WTC11 (cell line): ENCODE measurements around the gene SRPRA. TPM values are rescaled to one million over a fixed set of nuclear protein-coding genes. Genes with fewer than 3 reads are reported as not detected.

Experiments
- ATAC-seq: fragments of 200-7000 bp; cut with Tn5 transposase; 2 replicates; pipeline ENCODE4 v1.10.0; 2021; ENCODE audit warnings: mild to moderate bottlenecking, moderate library complexity
- CTCF ChIA-PET: fragments of 300-600 bp; sonication (Branson Sonifier 250); formaldehyde crosslinking; loops from one replicate; lab custom pipeline; 2021; ENCODE audit warnings: antibody characterized with exemption; lab: Charles Lee
- POLR2A ChIA-PET: fragments of 350-600 bp; sonication (Branson Sonifier 250); formaldehyde crosslinking; loops from one replicate; lab custom pipeline; 2021; ENCODE audit warnings: antibody characterized with exemption; lab: Charles Lee
- DNase-seq: peaks from one replicate; pipeline ENCODE4 v3.0.0; 2021; ENCODE audit warnings: low spot score
- H3K27ac Mint-ChIP-seq: 2 replicates; pipeline ENCODE4 v1.8.0; 2021; ENCODE audit warnings: mixed read lengths
- H3K27me3 Mint-ChIP-seq: 2 replicates; pipeline ENCODE4 v1.8.0; 2021; ENCODE audit warnings: low read depth, mild to moderate bottlenecking, moderate library complexity, mixed read lengths
- H3K36me3 Mint-ChIP-seq: 2 replicates; pipeline ENCODE4 v1.8.0; 2021; ENCODE audit warnings: mixed read lengths
- H3K4me1 Mint-ChIP-seq: 2 replicates; pipeline ENCODE4 v1.8.0; 2022; ENCODE audit warnings: mixed read lengths
- H3K4me3 Mint-ChIP-seq: 2 replicates; pipeline ENCODE4 v1.8.0; 2021; ENCODE audit warnings: mild to moderate bottlenecking, moderate library complexity, mixed read lengths
- H3K9me3 Mint-ChIP-seq: 2 replicates; pipeline ENCODE4 v1.8.0; 2021; ENCODE audit warnings: mixed read lengths
- ATF3 ChIP-seq: sonication (generic); formaldehyde crosslinking; conservative IDR thresholded peaks from 2 replicates; pipeline ENCODE4 v1.8.1; 2022; ENCODE audit warnings: mild to moderate bottlenecking, missing genetic modification reagents
- CDX4 ChIP-seq: fragments of 250-450 bp; sonication (Bioruptor Pico); IDR thresholded peaks from 2 replicates; pipeline ENCODE4 v1.9.0; 2021; ENCODE audit warnings: moderate library complexity, mild to moderate bottlenecking, inconsistent platforms, borderline replicate concordance
- E2F1 ChIP-seq: sonication (generic); formaldehyde crosslinking; IDR thresholded peaks from 2 replicates; pipeline ENCODE4 v1.8.0; 2022; ENCODE audit warnings: mild to moderate bottlenecking, missing genetic modification reagents
- ELF4 ChIP-seq: sonication (generic); formaldehyde crosslinking; IDR thresholded peaks from 2 replicates; pipeline ENCODE4 v1.8.1; 2022; ENCODE audit warnings: low read depth, mild to moderate bottlenecking, moderate library complexity, missing genetic modification reagents
- EMX1 ChIP-seq: fragments of 250-450 bp; sonication (Bioruptor Pico); IDR thresholded peaks from 2 replicates; pipeline ENCODE4 v1.8.0; 2021; ENCODE audit warnings: mild to moderate bottlenecking
- ERG ChIP-seq: fragments of 250-450 bp; sonication (Bioruptor Pico); IDR thresholded peaks from 2 replicates; pipeline ENCODE4 v1.8.0; 2021; ENCODE audit warnings: mild to moderate bottlenecking
- ESRRA ChIP-seq: sonication (generic); formaldehyde crosslinking; IDR thresholded peaks from 2 replicates; pipeline ENCODE4 v1.8.1; 2022; ENCODE audit warnings: mild to moderate bottlenecking, missing genetic modification reagents, borderline replicate concordance
- ETV6 ChIP-seq: sonication (generic); formaldehyde crosslinking; IDR thresholded peaks from 2 replicates; pipeline ENCODE4 v1.8.1; 2022; ENCODE audit warnings: mild to moderate bottlenecking, missing genetic modification reagents
- FOXK1 ChIP-seq: sonication (generic); formaldehyde crosslinking; IDR thresholded peaks from 2 replicates; pipeline ENCODE4 v1.8.0; 2022; ENCODE audit warnings: mild to moderate bottlenecking, moderate library complexity, missing genetic modification reagents
- GTF2I ChIP-seq: fragments of 250-450 bp; sonication (Bioruptor Pico); conservative IDR thresholded peaks from 2 replicates; pipeline ENCODE4 v1.4.0; 2021; ENCODE audit warnings: mild to moderate bottlenecking
- HMGXB4 ChIP-seq: sonication (generic); formaldehyde crosslinking; IDR thresholded peaks from 2 replicates; pipeline ENCODE4 v1.8.1; 2023; ENCODE audit warnings: mild to moderate bottlenecking, moderate library complexity, missing genetic modification reagents
- MYBL2 ChIP-seq: sonication (generic); formaldehyde crosslinking; IDR thresholded peaks from 2 replicates; pipeline ENCODE4 v1.8.1; 2023; ENCODE audit warnings: mild to moderate bottlenecking, moderate library complexity, missing genetic modification reagents
- NFATC4 ChIP-seq: fragments of 250-450 bp; sonication (Bioruptor Pico); IDR thresholded peaks from 2 replicates; pipeline ENCODE4 v1.9.0; 2021; ENCODE audit warnings: mild to moderate bottlenecking
- NR1H2 ChIP-seq: sonication (generic); formaldehyde crosslinking; IDR thresholded peaks from 2 replicates; pipeline ENCODE4 v1.9.0; 2021; ENCODE audit warnings: mild to moderate bottlenecking, moderate library complexity, missing genetic modification reagents
- PREB ChIP-seq: sonication (generic); formaldehyde crosslinking; IDR thresholded peaks from 2 replicates; pipeline ENCODE4 v1.8.1; 2022; ENCODE audit warnings: mild to moderate bottlenecking, missing genetic modification reagents, moderate library complexity, borderline replicate concordance
- PRRX2 ChIP-seq: fragments of 250-450 bp; sonication (Bioruptor Pico); IDR thresholded peaks from 2 replicates; pipeline ENCODE4 v1.8.0; 2021; ENCODE audit warnings: mild to moderate bottlenecking
- RELA ChIP-seq: sonication (generic); formaldehyde crosslinking; IDR thresholded peaks from 2 replicates; pipeline ENCODE4 v1.8.1; 2022; ENCODE audit warnings: missing genetic modification reagents, mild to moderate bottlenecking, borderline replicate concordance
- SOX15 ChIP-seq: fragments of 250-450 bp; sonication (Bioruptor Pico); IDR thresholded peaks from 2 replicates; pipeline ENCODE4 v1.9.0; 2021; ENCODE audit warnings: mild to moderate bottlenecking
- STAT6 ChIP-seq: sonication (generic); formaldehyde crosslinking; conservative IDR thresholded peaks from 2 replicates; pipeline ENCODE4 v1.8.1; 2023; ENCODE audit warnings: mild to moderate bottlenecking, low read depth, missing genetic modification reagents, moderate library complexity
- ZBTB21 ChIP-seq: sonication (generic); formaldehyde crosslinking; IDR thresholded peaks from 2 replicates; pipeline ENCODE4 v1.8.1; 2023; ENCODE audit warnings: mild to moderate bottlenecking, missing genetic modification reagents, borderline replicate concordance
- ZNF232 ChIP-seq: sonication (generic); formaldehyde crosslinking; IDR thresholded peaks from 2 replicates; pipeline ENCODE4 v1.8.0; 2022; ENCODE audit warnings: mild to moderate bottlenecking, missing genetic modification reagents
- ZNF281 ChIP-seq: sonication (generic); formaldehyde crosslinking; IDR thresholded peaks from 2 replicates; pipeline ENCODE4 v1.8.0; 2023; ENCODE audit warnings: mild to moderate bottlenecking, missing genetic modification reagents
- ZNF396 ChIP-seq: fragments of 250-450 bp; sonication (Bioruptor Pico); IDR thresholded peaks from 2 replicates; pipeline ENCODE4 v1.8.0; 2021; ENCODE audit warnings: mild to moderate bottlenecking, moderate library complexity, borderline replicate concordance
- ZNF671 ChIP-seq: fragments of 250-450 bp; sonication (Bioruptor Pico); IDR thresholded peaks from 2 replicates; pipeline ENCODE4 v1.8.0; 2021; ENCODE audit warnings: mild to moderate bottlenecking
- total RNA-seq: library from RNA; stranded (reverse); gene quantifications from 3 replicates; pipeline ENCODE4 v1.2.3, GENCODE V29; 2021

SRPRA gene
- total RNA-seq, 1 experiment from 2014 or later = 64.7 TPM

GRCh38 chr11:126303623-126304456 lies 35.1 kb upstream of the SRPRA start, which contains the start of gene DCPS (continued):
- TF ChIP-seq GTF2I (no peak), ZNF396 (CRISPR knock-in tag) (no peak), ELF4 (CRISPR knock-in tag) (0 out of 2 replicates have a peak, but pooled peaks have one; percentile 69), MYBL2 (CRISPR knock-in tag) (peak; percentile 88), NR1H2 (CRISPR knock-in tag) (peak; percentile 67; the same call in 1 of the 2 replicates), RELA (CRISPR knock-in tag) (peak; percentile 91; the same call in 1 of the 2 replicates), HMGXB4 (peak; percentile 97), ETV6 (CRISPR knock-in tag) (peak; percentile 96), EMX1 (CRISPR knock-in tag) (no peak), ESRRA (peak; percentile 88; the same call in 1 of the 2 replicates), FOXK1 (CRISPR knock-in tag) (peak; percentile 72), ATF3 (no peak), CDX4 (CRISPR knock-in tag) (no peak), ERG (CRISPR knock-in tag) (0 out of 2 replicates have a peak, but pooled peaks have one; percentile 53), E2F1 (CRISPR knock-in tag) (peak; percentile 43; the same call in 1 of the 2 replicates), ZNF232 (peak; percentile 50; the same call in 1 of the 2 replicates)

- no peak overlapping the region for H3K4me3 Mint-ChIP-seq
- no peaks in the 10 kb centered on the region for H3K4me1 Mint-ChIP-seq
- DNase-seq (no peak), ATAC-seq (no peak)
- H3K9me3 Mint-ChIP-seq = no peaks in the 10 kb centered on the region
- peaks cover 14% of the 10 kb centered on the region; the same call in 1 of the 2 replicates for H3K36me3 Mint-ChIP-seq
- H3K27me3 Mint-ChIP-seq = no peaks in the 10 kb centered on the region
- POLR2A ChIA-PET = no interaction called here
- H3K27ac Mint-ChIP-seq = no peak overlapping the region
- CTCF ChIA-PET = no interaction called here
- TF ChIP-seq NFATC4 (no peak), ZNF232 (no peak), ELF4 (CRISPR knock-in tag) (no peak), ZNF281 (no peak), STAT6 (CRISPR knock-in tag) (no peak), ZBTB21 (CRISPR knock-in tag) (no peak), SOX15 (CRISPR knock-in tag) (no peak), ZNF671 (CRISPR knock-in tag) (no peak), PREB (CRISPR knock-in tag) (no peak), PRRX2 (CRISPR knock-in tag) (no peak), ESRRA (no peak)
Measured at GRCh38 chr11:126297004-126297403, 28.3 kb upstream of the SRPRA start.
